GM12892 (cell line): Measurements from ENCODE around the gene TJP2.

Experiments used
- DNase-seq: peaks from one replicate; pipeline ENCODE4 v3.0.0; 2011; ENCODE audit not compliant: insufficient read length
- FAIRE-seq: peaks from 2 replicates; lab custom pipeline; 2011; peaks lifted over from hg19 to GRCh38; lab: Jason Lieb, UNC
- POLR2A ChIP-seq: IDR thresholded peaks from 2 replicates; pipeline ENCODE4 v1.6.1; 2011; ENCODE audit warnings: low read depth, low read length, control low read depth
- POLR2AphosphoS5 ChIP-seq: IDR thresholded peaks from 2 replicates; pipeline ENCODE4 v1.6.1; 2011; ENCODE audit warnings: low read depth, low read length, control low read depth
- TAF1 ChIP-seq: IDR thresholded peaks from 2 replicates; pipeline ENCODE4 v1.6.1; 2011; ENCODE audit warnings: low read depth, mild to moderate bottlenecking, control low read depth, low read length, borderline replicate concordance

TJP2 gene

DNA sequence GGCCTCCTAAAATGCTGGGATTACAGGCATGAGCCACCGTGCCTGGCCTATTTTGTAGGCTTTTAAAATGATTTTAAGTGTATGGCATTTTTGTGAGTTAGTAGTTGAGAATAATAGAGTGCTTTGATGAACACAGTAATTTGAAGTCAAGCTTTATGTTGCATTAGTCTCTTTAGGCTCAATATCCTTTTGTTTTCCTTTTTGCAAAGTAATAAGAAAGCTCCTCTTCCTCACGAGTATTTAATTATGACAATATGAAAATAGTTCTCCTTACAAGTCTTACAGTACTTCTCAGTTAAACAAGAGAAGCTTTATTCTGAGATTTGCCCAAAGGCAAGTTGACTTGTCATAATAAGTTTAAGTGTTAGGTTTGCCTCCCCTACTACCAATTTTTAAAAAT, 69.0 kb downstream of the TJP2 start:
- FAIRE-seq (no peak), DNase-seq (no peak)
- TF ChIP-seq POLR2A, result no peak

DNA sequence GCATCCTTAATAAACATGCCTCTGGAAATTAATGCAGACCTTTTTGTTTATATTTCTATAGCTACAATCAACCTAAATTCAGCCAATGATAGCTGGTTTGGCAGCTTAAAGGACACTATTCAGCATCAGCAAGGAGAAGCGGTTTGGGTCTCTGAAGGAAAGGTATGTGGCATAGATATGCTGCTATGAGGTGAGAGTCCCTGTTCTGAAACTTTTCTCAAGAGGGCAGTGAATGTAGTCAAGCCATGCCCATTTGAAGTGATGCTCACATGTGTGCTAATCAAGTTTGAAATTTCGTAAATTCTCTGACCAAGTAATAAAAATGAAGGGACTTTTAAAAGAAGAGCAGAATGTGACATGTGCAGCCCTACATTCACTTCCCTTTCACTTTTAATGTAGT, 72.6 kb downstream of the TJP2 start:
- FAIRE-seq (no peak), DNase-seq (no peak)
- TF ChIP-seq TAF1, result no peak

DNA sequence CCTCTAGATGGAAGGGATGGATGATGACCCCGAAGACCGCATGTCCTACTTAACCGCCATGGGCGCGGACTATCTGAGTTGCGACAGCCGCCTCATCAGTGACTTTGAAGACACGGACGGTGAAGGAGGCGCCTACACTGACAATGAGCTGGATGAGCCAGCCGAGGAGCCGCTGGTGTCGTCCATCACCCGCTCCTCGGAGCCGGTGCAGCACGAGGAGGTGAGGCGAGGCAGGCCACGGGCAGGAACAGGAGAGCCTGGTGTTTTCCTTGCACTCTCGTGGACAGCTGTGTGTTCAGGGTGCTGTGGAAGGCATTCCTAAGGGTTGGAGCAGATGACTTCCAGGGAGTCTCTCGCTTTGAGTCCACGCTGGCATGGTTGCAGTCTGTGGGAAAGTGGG, 73.9 kb downstream of the TJP2 start:
- no peak for FAIRE-seq
- DNase-seq, result no peak
- no peak for TF ChIP-seq POLR2A
- TF ChIP-seq TAF1, result no peak
- no peak for TF ChIP-seq POLR2AphosphoS5

DNA sequence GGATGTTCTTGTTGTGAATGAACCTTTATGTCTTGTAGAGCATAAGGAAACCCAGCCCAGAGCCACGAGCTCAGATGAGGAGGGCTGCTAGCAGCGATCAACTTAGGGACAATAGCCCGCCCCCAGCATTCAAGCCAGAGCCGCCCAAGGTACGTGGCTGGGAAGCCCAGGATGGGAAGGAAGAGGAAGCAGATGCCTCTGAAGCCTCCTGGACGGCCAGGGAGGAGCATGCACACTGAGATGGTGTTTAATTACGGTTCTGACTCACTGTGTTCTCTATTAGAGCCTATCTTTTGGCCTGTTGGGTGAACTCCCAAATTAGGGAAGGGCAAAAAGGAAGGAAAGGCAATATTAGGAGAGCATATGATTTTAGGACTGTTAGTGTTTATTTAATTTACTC, 75.3 kb downstream of the TJP2 start:
- TF ChIP-seq TAF1, result no peak
- no peak for TF ChIP-seq POLR2A
- TF ChIP-seq POLR2AphosphoS5, result no peak
- FAIRE-seq (no peak), DNase-seq (no peak)

DNA sequence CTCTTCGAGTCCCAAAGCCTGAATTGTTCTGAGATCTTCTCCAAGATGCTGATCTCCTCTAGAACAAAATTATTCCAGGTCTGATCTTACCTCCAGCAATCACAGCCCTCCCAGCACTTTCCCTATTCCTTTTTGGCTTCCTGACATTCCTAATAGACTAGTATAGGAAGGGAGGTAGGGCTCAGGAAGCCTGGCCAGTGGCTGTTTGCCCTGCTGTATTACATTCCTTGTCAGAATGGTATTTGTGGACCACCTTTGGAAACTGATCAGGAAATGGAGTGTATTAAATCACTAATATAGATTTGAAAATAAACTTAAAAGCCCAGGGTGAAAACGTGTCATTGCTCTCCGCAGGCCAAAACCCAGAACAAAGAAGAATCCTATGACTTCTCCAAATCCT, 76.6 kb downstream of the TJP2 start:
- DNase-seq (no peak), FAIRE-seq (no peak)
- TF ChIP-seq TAF1, result no peak
- TF ChIP-seq POLR2A, result no peak
- no peak for TF ChIP-seq POLR2AphosphoS5

DNA sequence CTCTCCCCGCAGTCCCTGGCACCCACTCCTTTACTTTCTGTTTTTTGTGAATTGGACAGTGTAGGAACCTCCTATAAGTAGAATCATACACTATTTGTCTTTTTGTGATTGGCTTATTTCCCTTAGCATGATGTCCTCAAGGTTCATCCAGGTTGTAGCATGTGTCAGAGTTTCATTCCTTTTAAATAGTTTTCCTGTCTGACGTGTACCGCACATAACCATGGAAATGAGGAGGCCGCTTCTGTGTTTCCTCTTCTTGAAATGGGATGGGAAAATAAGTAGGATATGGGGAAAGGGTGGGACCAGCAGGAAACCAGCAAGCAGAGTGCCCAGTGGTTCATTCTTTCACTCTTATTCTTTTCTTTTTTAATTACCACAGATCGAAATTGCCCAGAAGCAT, 78.4 kb downstream of the TJP2 start:
- DNase-seq, result no peak

DNA sequence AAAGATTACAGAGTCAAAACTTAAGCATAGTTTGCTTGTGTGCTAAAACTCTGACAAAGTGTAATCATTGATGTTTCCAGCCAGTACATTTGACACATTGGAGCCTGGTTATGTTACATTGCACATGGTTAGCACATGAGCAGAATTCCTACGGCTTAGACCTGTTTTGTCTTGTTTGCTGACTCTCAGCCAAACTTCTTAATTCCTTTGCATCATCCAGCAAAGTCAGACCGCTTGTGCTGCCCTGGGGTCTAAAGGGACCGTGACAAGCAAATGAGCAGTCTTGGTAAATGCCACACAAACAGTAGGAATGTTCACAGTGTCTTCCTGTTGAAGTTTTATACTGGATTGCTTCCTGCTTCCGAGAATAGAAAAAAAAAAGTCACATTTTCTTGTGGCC, 79.0 kb downstream of the TJP2 start:
- TF ChIP-seq POLR2AphosphoS5 (no peak), POLR2A (no peak), TAF1 (no peak)
- DNase-seq (no peak), FAIRE-seq (no peak)

More for the DNA sequence above, 78.4 kb downstream of the TJP2 start:
- FAIRE-seq, result no peak
- TF ChIP-seq POLR2A (no peak), POLR2AphosphoS5 (no peak), TAF1 (no peak)

DNA sequence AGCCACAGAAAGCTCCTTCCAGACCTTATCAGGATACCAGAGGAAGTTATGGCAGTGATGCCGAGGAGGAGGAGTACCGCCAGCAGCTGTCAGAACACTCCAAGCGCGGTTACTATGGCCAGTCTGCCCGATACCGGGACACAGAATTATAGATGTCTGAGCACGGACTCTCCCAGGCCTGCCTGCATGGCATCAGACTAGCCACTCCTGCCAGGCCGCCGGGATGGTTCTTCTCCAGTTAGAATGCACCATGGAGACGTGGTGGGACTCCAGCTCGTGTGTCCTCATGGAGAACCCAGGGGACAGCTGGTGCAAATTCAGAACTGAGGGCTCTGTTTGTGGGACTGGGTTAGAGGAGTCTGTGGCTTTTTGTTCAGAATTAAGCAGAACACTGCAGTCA, 80.1 kb downstream of the TJP2 start:
- DNase-seq (no peak), FAIRE-seq (no peak)
- TF ChIP-seq POLR2AphosphoS5 (no peak), TAF1 (no peak), POLR2A (no peak)

DNA sequence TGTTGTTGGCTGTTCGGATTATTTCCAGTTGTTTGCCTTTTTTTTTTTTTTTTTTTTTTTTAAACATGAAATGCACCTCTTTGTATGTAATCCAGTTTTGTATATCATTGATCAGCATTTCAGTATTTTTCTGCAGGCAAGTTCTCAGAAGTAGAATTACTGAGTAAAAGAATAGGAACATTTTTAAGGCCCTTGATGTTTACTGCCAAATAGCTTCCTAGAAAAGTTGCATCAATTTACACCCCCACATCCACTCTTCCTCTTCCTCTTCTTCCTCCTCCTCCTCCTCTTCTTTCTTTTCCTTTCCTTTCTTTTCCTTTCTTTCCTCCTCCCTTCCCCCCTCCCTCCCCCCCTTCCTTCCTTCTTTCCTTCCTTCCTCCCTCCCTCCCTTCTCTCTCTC, 81.5 kb downstream of the TJP2 start:
- DNase-seq, result no peak
- TF ChIP-seq TAF1 (no peak), POLR2AphosphoS5 (no peak), POLR2A (no peak)
- FAIRE-seq, result no peak

DNA sequence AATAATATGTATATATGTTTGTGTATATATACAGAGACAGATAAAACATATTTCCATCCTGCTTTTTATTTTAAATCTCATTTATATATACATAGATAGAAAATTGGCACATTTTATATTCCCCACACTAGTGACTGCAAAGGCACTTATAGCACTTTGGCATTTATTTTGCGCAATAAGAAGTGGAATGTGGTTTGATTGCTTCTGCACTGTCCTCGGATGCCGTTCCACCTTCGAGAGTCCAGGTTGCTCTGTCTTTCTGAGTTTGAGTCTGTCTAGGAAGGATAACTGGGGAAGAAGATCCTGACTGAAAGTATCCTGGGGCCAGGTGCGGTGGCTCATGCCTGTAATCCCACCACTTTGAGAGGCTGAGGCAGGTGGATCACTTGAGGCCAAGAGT, 84.5 kb downstream of the TJP2 start:
- DNase-seq, result no peak
- FAIRE-seq, result no peak
- no peak for TF ChIP-seq TAF1
- TF ChIP-seq POLR2AphosphoS5, result no peak
- no peak for TF ChIP-seq POLR2A

DNA sequence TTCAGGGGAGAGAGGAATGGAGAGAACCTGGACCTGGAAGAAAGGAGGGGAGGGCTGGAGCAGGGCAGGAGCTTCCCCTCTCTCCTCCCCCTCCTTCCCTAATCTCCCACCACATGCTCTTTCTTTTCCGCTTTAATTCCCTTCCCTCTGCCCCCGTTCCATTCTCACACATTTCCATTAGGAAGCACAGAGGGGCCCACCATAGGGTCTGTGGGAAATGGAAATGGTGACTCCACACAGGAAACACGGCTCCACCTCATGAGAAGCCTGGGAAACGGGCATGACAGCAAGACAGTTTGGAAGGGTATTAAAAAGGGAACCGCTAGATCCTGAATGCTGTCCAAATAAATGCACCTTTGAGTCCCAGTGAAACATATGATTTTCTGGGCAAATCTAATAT, 86.1 kb downstream of the TJP2 start:
- TF ChIP-seq POLR2A (no peak), POLR2AphosphoS5 (no peak), TAF1 (no peak)
- DNase-seq, result no peak
- no peak for FAIRE-seq

DNA sequence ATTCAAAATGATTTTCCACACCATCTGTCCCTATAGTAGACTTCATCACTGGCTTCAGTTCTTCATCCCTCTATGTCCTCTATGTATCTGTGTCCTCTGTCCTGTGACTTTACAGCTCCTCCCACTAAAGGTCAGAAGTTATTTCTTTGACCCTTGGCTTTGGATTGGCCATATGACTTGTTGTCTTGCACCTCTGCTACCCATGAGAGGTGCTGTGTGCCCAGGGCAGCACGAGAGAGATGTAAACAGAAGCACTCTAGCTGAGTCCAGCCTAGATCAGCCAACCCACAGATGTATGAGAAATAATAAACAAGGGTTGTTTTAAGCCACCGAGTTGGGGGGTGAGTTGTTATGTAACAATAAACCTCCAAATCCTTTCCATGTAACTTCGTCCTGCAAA, 87.6 kb downstream of the TJP2 start:
- FAIRE-seq, result no peak

DNA sequence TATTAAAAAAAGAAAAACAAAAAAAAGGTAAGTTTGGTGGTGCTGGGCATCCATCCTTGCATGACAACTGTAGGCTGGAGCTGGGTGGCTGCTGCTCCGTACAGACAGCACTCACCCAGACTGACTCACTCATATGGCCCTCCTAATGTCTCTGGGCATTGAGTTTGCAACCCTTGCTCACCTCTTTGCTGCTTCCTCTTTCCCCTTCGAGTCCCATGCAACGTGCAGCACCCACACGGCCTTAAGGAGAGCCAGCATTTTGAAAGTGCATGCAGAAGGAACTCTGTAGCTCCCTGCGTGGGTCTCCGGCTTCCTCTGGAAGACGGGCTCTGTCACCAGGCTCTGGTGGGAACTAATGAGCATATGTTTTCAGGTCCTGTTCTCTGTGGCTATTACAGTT, 90.4 kb downstream of the TJP2 start:
- no peak for TF ChIP-seq POLR2A
- no peak for FAIRE-seq
- no peak for DNase-seq

More for the DNA sequence above, 87.6 kb downstream of the TJP2 start:
- DNase-seq, result no peak
- TF ChIP-seq TAF1, result no peak
- no peak for TF ChIP-seq POLR2A

DNA sequence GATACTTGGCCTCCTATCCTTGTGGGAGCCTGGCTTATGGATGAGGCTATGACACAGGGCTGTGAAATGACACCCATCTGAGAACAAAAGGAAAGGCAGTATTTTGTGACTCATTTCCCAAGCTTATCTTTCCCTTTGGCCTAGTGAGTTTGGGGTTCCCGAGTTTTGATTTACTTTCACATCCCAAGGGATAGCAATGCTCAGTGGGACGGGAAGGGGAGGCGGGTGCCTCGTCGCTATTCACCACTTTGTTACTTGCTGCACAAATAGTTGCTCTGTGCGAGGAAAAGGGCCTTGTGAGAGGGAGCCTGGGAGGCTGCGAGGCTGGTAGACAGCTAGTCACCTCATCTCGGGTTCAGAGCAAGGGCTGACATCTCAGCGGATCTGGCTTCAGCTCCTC, 91.8 kb downstream of the TJP2 start:
- FAIRE-seq, result no peak
- TF ChIP-seq POLR2A, result no peak
- TF ChIP-seq TAF1, result no peak
- no peak for TF ChIP-seq POLR2AphosphoS5

More for the DNA sequence above, 91.8 kb downstream of the TJP2 start:
- DNase-seq, result no peak
